ENCODE measurements around the gene TTC33. TPM values are rescaled to one million over a fixed set of nuclear protein-coding genes. Genes with fewer than 3 reads are reported as not detected.

Gene TTC33
- total RNA-seq, 1 donor from 2014 or later, result 52.5 TPM

- Histone ChIP-seq H2AFZ (replicated peaks) (peak overlapping the region; percentile 94), H3K27ac (no peak overlapping the region)
Measured at GRCh38 chr5:40678460-40679147, 77.2 kb downstream of the TTC33 start.

GRCh38 chr5:40678026-40678425 lies 77.7 kb downstream of the TTC33 start:
- Mint-ChIP-seq H3K4me3 (no peak overlapping the region), H3K36me3 (no peaks in the 10 kb centered on the region), H3K27me3 (ENCODE audit: insufficient read depth, low read depth) (peaks cover 34% of the 10 kb centered on the region), H3K4me1 (peaks cover 36% of the 10 kb centered on the region), H3K27ac (no peak overlapping the region), H3K9me3 (no peaks in the 10 kb centered on the region)
- Histone ChIP-seq H3K27ac (no peak overlapping the region), H3K27me3 (peaks cover 58% of the 10 kb centered on the region), H4K20me1 (ENCODE audit: low read depth) (peaks cover 21% of the 10 kb centered on the region), H3K4me1 (peaks cover 27% of the 10 kb centered on the region), H3F3A (ENCODE audit: low read depth) (peaks cover 16% of the 10 kb centered on the region), H3K9ac (no peak overlapping the region), H3K79me2 (ENCODE audit: low read depth) (no peaks in the 10 kb centered on the region), H3K9me3 (ENCODE audit: low read depth) (no peaks in the 10 kb centered on the region), H3K4me2 (no peak overlapping the region), H3K4me3 (no peak overlapping the region), H3K36me3 (no peaks in the 10 kb centered on the region), H2AFZ (replicated peaks) (no peak overlapping the region)
- DNase-seq (ENCODE audit: low spot score), result no peak
- TF ChIP-seq CTCF (IDR thresholded peaks at IDR 0.05), result no peak
- TF ChIP-seq EZH2phosphoT487 (IDR thresholded peaks at IDR 0.05), result no peak
- no peak for TF ChIP-seq EZH2 (IDR thresholded peaks at IDR 0.05)

More at GRCh38 chr5:40678460-40679147, 77.2 kb downstream of the TTC33 start:
- peaks cover 16% of the 10 kb centered on the region for H3F3A ChIP-seq (ENCODE audit: low read depth)
- Mint-ChIP-seq H3K36me3 (no peaks in the 10 kb centered on the region), H3K27me3 (ENCODE audit: insufficient read depth, low read depth) (peaks cover 35% of the 10 kb centered on the region), H3K4me3 (peak overlapping the region; percentile 92), H3K27ac (no peak overlapping the region), H3K9me3 (no peaks in the 10 kb centered on the region), H3K4me1 (peaks cover 36% of the 10 kb centered on the region)
- no peaks in the 10 kb centered on the region for H3K79me2 ChIP-seq (ENCODE audit: low read depth)
- peaks cover 21% of the 10 kb centered on the region for H4K20me1 ChIP-seq (ENCODE audit: low read depth)
- H3K27me3 ChIP-seq, result peaks cover 64% of the 10 kb centered on the region
- peak overlapping the region; percentile 68 for H3K4me3 ChIP-seq
- peak; percentile 79 for DNase-seq (ENCODE audit: low spot score)
- no peaks in the 10 kb centered on the region for H3K36me3 ChIP-seq
- H3K9me3 ChIP-seq (ENCODE audit: low read depth), result no peaks in the 10 kb centered on the region
- TF ChIP-seq EZH2phosphoT487 (IDR thresholded peaks at IDR 0.05) (no peak), CTCF (IDR thresholded peaks at IDR 0.05) (no peak), EZH2 (IDR thresholded peaks at IDR 0.05) (no peak)
- peaks cover 27% of the 10 kb centered on the region for H3K4me1 ChIP-seq
- H3K4me2 ChIP-seq, result peak overlapping the region; percentile 94
- no peak overlapping the region for H3K9ac ChIP-seq

GRCh38 chr5:40677456-40677855 lies 78.3 kb downstream of the TTC33 start:
- H3K36me3 ChIP-seq, result no peaks in the 10 kb centered on the region
- no peak overlapping the region for H3K4me2 ChIP-seq
- peaks cover 27% of the 10 kb centered on the region for H3K4me1 ChIP-seq
- peaks cover 52% of the 10 kb centered on the region for H3K27me3 ChIP-seq
- H3K4me3 ChIP-seq, result no peak overlapping the region
- peaks cover 16% of the 10 kb centered on the region for H3F3A ChIP-seq (ENCODE audit: low read depth)
- DNase-seq (ENCODE audit: low spot score), result no peak
- TF ChIP-seq CTCF (IDR thresholded peaks at IDR 0.05) (no peak), EZH2 (IDR thresholded peaks at IDR 0.05) (no peak), EZH2phosphoT487 (IDR thresholded peaks at IDR 0.05) (no peak)
- Mint-ChIP-seq H3K9me3 (no peaks in the 10 kb centered on the region), H3K36me3 (no peaks in the 10 kb centered on the region), H3K27ac (no peak overlapping the region), H3K4me1 (peaks cover 36% of the 10 kb centered on the region), H3K4me3 (no peak overlapping the region), H3K27me3 (ENCODE audit: insufficient read depth, low read depth) (peaks cover 33% of the 10 kb centered on the region)
- no peaks in the 10 kb centered on the region for H3K79me2 ChIP-seq (ENCODE audit: low read depth)
- H3K9me3 ChIP-seq (ENCODE audit: low read depth), result no peaks in the 10 kb centered on the region
- H2AFZ ChIP-seq (replicated peaks), result no peak overlapping the region
- H3K27ac ChIP-seq, result no peak overlapping the region
- H4K20me1 ChIP-seq (ENCODE audit: low read depth), result peaks cover 21% of the 10 kb centered on the region
- no peak overlapping the region for H3K9ac ChIP-seq
